Activated naive CD8-positive, alpha-beta T cell treated with anti-CD3 and anti-CD28 coated beads, Interleukin-2, amount 10 ng/mL, durations not matched to agents 7 days and 5 days (primary cell): Measurements from ENCODE around the gene KL. TPM values are rescaled to one million over a fixed set of nuclear protein-coding genes. Genes with fewer than 3 reads are reported as not detected.

Experiments
- ATAC-seq: fragments of 150-1000 bp; cut with Tn5 transposase; one replicate; pipeline ENCODE4 v1.10.0; 2021; ENCODE audit warnings: low read depth, moderate library complexity
- POLR2A ChIA-PET: fragments of 350-600 bp; sonication (Branson Sonifier 250); formaldehyde crosslinking; loops from one replicate; lab custom pipeline; 2021; ENCODE audit warnings: antibody characterized with exemption; lab: Charles Lee
- DNase-seq: peaks from one replicate; pipeline ENCODE4 v3.0.0; 2021
- H3K27ac Mint-ChIP-seq: one replicate; pipeline ENCODE4 v1.8.0; 2022; ENCODE audit warnings: mild to moderate bottlenecking, mixed read lengths
- H3K27me3 Mint-ChIP-seq: one replicate; pipeline ENCODE4 v1.8.0; 2022; ENCODE audit warnings: mild to moderate bottlenecking, moderate library complexity, mixed read lengths
- H3K36me3 Mint-ChIP-seq: one replicate; pipeline ENCODE4 v1.8.0; 2021; ENCODE audit warnings: mild to moderate bottlenecking, mixed read lengths
- H3K4me1 Mint-ChIP-seq: one replicate; pipeline ENCODE4 v1.8.0; 2021; ENCODE audit warnings: mixed read lengths
- H3K4me3 Mint-ChIP-seq: one replicate; pipeline ENCODE4 v1.8.0; 2022; ENCODE audit warnings: mild to moderate bottlenecking, moderate library complexity, mixed read lengths
- H3K9me3 Mint-ChIP-seq: one replicate; pipeline ENCODE4 v1.8.0; 2021; ENCODE audit warnings: mixed read lengths
- total RNA-seq, 2 experiments: library from RNA; stranded (reverse); gene quantifications; one replicate each; pipeline ENCODE4 v1.2.3, GENCODE V29; 2021

KL gene
- total RNA-seq, 2 experiments from 2014 or later, result 0.28 to 0.64 TPM

DNA sequence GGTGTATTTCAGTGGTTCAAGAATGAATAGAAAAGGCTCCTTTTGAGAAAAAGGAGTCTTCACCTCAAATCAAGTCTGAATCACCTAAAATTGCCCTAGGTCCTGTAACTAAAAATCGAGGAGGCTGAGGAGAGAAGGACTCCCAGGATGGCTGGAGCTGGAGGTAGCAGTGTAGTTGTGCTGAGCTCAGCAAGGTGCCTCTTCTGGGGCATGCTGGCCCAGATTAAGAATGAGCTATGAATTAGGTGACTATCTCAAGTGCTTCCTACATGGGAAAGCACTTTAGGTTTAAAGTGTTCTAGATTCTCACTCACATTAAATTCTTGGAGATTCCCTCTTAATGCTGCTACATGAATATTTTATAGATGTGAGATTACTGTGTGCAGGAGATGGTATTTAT, 28.8 kb upstream of the KL start:
- H3K9me3 Mint-ChIP-seq, result peaks cover 3% of the 10 kb centered on the region
- H3K4me1 Mint-ChIP-seq, result peaks cover 5% of the 10 kb centered on the region
- no peak for DNase-seq
- H3K27ac Mint-ChIP-seq, result no peak overlapping the region
- H3K27me3 Mint-ChIP-seq, result peaks cover 18% of the 10 kb centered on the region
- no peak for ATAC-seq
- POLR2A ChIA-PET, result no interaction called here
- no peak overlapping the region for H3K4me3 Mint-ChIP-seq
- H3K36me3 Mint-ChIP-seq, result peaks cover 3% of the 10 kb centered on the region

DNA sequence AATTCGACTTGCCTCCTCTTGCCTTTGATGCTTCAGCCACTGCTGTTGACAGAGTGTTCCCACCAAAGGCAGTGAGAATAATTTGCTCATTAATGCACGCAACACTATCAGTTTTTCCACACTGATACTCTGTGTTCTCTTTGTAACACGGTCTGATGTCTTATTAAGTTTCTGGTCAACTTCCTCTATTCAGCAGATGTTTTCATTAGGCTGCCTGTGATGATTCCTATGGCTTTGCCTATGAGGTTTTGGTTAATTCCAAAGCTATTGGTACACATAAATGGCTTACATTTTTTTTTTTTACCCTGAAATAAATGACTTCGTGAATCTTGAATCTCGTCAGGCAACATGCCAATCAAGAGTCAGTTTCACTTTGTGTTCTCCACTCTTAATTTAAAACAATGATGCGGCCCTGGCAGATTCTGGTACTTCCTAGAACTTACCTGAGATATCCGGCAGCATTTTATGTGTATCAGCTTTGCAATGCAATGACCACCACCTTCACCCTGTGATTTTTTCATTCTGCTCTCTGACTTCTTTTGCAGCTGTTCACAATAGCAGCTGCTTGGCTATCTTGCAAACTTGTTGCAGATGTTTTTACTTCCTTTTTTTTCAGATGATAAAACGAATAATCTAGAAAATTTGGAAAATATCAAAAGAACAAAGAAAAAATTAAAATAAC, 27.5 kb upstream of the KL start:
- POLR2A ChIA-PET, result no interaction called here
- Mint-ChIP-seq H3K9me3 (peaks cover 3% of the 10 kb centered on the region), H3K36me3 (peaks cover 3% of the 10 kb centered on the region), H3K27ac (peak overlapping the region; percentile 32), H3K4me3 (peak overlapping the region; percentile 61), H3K4me1 (peaks cover 5% of the 10 kb centered on the region), H3K27me3 (peaks cover 17% of the 10 kb centered on the region)
- DNase-seq (no peak), ATAC-seq (no peak)

DNA sequence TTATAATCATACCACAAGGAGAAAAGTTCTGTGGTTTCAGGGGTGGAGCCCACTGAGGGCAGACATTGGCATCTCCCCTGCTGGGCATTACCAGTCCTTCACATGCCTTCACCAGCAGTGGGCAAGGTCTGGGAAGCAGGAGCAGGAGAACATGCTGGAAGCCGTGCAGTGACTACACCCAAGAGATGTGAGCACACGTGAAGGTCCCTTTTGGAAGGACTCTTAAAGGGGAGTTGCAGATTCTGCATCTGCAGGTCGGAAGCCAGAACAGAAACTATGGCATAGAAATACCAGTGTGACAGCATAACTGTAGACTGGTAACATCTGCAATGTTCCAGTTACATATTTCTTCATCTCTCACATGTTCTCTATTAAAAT, 26.9 kb upstream of the KL start:
- POLR2A ChIA-PET, result no interaction called here
- H3K27ac Mint-ChIP-seq, result no peak overlapping the region

DNA sequence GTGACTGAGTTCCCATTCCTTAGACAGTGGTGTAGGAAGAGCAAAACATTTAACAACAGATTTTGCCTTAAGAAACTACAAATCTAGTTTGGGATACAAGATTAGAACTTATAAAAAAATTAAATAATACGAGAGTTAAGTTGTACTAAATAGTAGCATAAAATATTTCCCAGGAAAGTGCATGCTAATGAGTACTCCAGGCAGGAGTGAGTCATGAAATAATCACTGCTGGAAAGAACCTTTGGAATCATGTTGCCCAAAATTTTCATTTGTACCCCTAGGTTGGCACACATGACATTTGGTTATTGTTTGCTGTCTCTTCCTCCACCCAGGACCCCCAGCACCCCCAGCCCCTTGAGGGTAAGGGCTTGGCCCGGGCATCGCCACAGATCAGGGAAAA, 26.3 kb upstream of the KL start:
- peaks cover 12% of the 10 kb centered on the region for H3K27me3 Mint-ChIP-seq
- no peak overlapping the region for H3K4me3 Mint-ChIP-seq
- no peak for ATAC-seq
- peaks cover 3% of the 10 kb centered on the region for H3K9me3 Mint-ChIP-seq
- POLR2A ChIA-PET, result no interaction called here
- peaks cover 3% of the 10 kb centered on the region for H3K36me3 Mint-ChIP-seq
- peaks cover 5% of the 10 kb centered on the region for H3K4me1 Mint-ChIP-seq
- no peak for DNase-seq
- no peak overlapping the region for H3K27ac Mint-ChIP-seq

More for the DNA sequence above, 26.9 kb upstream of the KL start:
- Mint-ChIP-seq H3K4me3 (no peak overlapping the region), H3K9me3 (peaks cover 3% of the 10 kb centered on the region), H3K27me3 (peaks cover 15% of the 10 kb centered on the region), H3K4me1 (peaks cover 5% of the 10 kb centered on the region), H3K36me3 (peaks cover 3% of the 10 kb centered on the region)
- DNase-seq (no peak), ATAC-seq (no peak)

DNA sequence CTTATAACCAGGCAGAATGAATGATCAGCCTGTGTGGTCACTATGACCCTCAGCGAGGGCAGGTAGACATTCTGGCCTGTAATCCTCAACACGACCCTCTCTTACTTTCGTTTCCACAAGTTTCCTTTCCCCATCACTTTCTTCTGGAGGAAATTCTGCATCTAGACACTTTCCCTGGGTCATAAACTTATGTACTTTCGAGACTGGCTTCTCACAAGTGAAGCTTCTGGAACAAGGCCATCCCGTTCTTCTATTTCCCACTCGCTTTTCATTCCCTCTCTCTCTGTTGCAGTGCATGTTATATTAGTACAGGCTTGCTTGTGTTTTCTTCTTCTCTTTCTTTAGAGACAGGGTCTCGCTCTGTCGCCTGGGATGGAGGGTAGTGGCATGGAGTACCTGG, 23.1 kb upstream of the KL start:
- Mint-ChIP-seq H3K4me3 (no peak overlapping the region), H3K27ac (no peak overlapping the region), H3K36me3 (no peaks in the 10 kb centered on the region), H3K27me3 (peaks cover 2% of the 10 kb centered on the region), H3K9me3 (no peaks in the 10 kb centered on the region), H3K4me1 (peaks cover 5% of the 10 kb centered on the region)
- POLR2A ChIA-PET, result no interaction called here
- ATAC-seq, result no peak
- no peak for DNase-seq

DNA sequence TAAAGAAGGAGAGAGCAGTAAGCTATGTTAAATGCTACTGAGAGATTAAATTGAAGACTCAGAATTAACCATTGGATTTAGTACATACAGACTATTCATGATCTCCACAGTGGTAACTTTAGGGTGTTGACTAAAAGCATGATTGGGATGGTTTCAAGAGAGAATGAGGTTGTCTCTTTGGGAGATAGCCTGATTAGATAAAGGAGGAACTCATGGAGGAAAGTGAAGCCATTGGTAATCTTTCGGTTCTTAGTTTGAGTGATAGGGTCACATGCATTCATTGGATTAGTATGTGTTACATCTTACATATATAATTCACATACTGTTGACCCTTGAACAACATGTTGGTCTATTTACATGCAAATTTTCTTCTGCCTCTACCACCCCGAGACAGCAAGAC, 18.8 kb upstream of the KL start:
- DNase-seq (no peak), ATAC-seq (no peak)
- Mint-ChIP-seq H3K27ac (no peak overlapping the region), H3K4me1 (no peaks in the 10 kb centered on the region), H3K4me3 (no peak overlapping the region), H3K36me3 (no peaks in the 10 kb centered on the region), H3K9me3 (no peaks in the 10 kb centered on the region), H3K27me3 (no peaks in the 10 kb centered on the region)
- POLR2A ChIA-PET, result no interaction called here

DNA sequence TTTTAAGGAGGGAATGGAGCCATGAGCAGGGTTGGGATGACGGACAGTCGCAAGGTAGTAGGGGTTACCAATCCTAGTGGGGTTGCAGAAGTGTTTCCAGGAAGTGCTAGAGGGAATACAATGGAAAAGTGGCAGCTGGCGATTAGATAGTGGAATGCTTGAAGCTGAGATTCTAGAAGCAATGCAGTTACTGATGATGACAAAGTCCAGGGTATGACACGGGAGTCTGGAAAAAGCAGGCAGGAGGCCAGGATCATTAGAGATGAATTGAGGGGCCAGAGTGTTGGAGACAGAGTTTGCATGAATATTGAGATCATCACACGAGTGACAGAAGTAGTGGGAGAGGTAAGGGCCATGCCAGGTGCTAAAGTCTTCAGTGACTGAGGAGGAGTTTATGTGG, 17.3 kb upstream of the KL start:
- Mint-ChIP-seq H3K36me3 (no peaks in the 10 kb centered on the region), H3K4me1 (no peaks in the 10 kb centered on the region), H3K9me3 (no peaks in the 10 kb centered on the region), H3K27me3 (peaks cover 4% of the 10 kb centered on the region), H3K4me3 (no peak overlapping the region), H3K27ac (no peak overlapping the region)
- POLR2A ChIA-PET, result no interaction called here
- no peak for DNase-seq
- no peak for ATAC-seq

DNA sequence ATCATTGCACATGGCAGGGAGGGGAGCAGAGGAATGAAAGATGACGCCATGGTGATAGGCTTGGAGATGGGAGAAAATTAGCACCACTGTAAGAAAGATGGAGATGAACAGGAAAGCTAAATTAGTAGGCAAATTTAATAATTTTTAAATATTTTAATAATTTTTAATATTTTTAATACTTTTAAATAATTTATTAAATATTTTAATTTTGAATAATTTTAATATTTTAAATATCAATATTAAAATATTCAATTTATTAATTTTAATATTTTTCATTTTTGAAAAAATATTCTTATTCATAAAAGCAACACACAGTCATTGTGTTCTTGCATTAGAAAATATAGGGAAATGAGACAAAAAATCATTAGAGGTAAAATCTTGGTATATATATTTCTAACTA, 15.9 kb upstream of the KL start:
- H3K9me3 Mint-ChIP-seq, result no peaks in the 10 kb centered on the region
- no peaks in the 10 kb centered on the region for H3K36me3 Mint-ChIP-seq
- ATAC-seq (no peak), DNase-seq (no peak)
- peaks cover 6% of the 10 kb centered on the region for H3K27me3 Mint-ChIP-seq
- H3K4me1 Mint-ChIP-seq, result peaks cover 4% of the 10 kb centered on the region
- H3K4me3 Mint-ChIP-seq, result no peak overlapping the region
- no peak overlapping the region for H3K27ac Mint-ChIP-seq
- POLR2A ChIA-PET, result no interaction called here

DNA sequence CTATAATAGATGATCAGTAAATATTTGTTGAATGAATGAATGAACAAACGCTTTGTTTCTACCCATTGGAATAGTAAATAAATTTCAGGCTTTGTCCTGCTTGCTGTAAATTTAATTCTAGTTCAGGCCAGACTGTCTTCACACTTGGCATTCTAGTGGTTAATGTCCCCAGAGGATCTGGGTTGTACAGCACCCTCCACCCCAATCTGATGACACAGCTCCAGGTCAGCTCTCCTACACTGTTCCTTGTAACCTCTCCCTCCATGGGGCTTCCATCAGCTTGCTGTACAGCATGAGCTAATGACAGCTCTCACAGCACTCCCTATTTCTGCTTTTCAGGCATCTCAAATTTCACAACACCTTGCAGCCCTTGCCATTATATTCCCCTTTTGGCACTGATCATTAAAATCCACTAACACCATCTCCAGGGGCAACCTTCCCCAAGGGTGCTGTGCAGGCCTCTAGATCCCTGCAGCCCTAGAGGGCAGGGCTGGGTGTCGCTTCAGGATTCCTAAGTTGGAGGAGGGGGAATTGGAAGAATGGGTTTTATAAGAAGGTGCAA, 12.7 kb upstream of the KL start:
- no peak for ATAC-seq
- H3K27me3 Mint-ChIP-seq, result peaks cover 24% of the 10 kb centered on the region
- H3K4me1 Mint-ChIP-seq, result peaks cover 4% of the 10 kb centered on the region
- H3K4me3 Mint-ChIP-seq, result no peak overlapping the region
- no peak overlapping the region for H3K27ac Mint-ChIP-seq
- POLR2A ChIA-PET, result interaction anchor here (0.6 kb wide), 1 partner anchor 514 kb away, joined by 4 read pairs; no protein-coding TSS in a partner anchor
- H3K36me3 Mint-ChIP-seq, result peaks cover 3% of the 10 kb centered on the region
- peaks cover 13% of the 10 kb centered on the region for H3K9me3 Mint-ChIP-seq
- no peak for DNase-seq

DNA sequence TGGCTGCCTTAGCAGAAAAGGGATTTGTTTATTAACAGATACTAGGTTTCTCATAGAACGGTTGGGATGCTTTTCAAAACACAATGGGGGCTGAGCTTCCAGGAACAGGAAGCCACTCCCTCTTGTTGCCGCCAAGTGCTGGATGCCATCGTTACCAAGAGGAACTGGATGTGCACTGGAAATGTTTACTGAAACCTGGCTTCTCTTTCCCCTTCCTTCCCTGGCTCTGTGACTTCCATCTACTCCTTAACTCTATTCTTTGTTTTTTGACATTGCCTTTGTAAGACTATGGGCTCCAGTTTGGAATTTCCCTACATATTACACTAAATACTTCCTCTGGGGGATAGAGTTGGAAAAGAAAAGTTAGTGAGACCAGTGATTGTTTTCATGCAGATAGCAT, 11.7 kb upstream of the KL start:
- ATAC-seq (no peak), DNase-seq (no peak)
- POLR2A ChIA-PET, result no interaction called here
- no peak overlapping the region for H3K27ac Mint-ChIP-seq
- peaks cover 4% of the 10 kb centered on the region for H3K4me1 Mint-ChIP-seq
- peaks cover 8% of the 10 kb centered on the region for H3K36me3 Mint-ChIP-seq
- H3K9me3 Mint-ChIP-seq, result peaks cover 18% of the 10 kb centered on the region
- H3K27me3 Mint-ChIP-seq, result peaks cover 29% of the 10 kb centered on the region
- no peak overlapping the region for H3K4me3 Mint-ChIP-seq

DNA sequence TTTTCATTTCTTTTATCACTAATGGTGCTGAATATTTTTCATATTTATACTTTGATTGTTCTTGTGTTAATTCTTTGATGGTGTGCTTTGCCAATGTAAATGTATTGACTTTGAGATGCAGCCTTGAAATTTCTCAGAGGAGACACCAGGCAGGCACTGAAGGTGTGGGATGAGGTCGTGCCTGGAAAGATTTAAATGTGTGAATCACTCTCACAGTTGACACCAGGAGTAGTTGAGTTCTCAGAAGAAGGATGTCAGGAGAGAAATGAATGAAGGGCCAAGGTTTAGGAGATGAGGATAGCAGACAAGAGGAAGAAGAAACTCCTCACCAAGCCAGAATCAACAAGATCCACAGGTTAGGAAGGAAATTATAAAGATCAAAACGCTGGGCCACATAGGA, 10.1 kb upstream of the KL start:
- ATAC-seq (no peak), DNase-seq (no peak)
- Mint-ChIP-seq H3K27me3 (peaks cover 41% of the 10 kb centered on the region), H3K9me3 (peaks cover 23% of the 10 kb centered on the region), H3K4me1 (peaks cover 4% of the 10 kb centered on the region), H3K4me3 (no peak overlapping the region), H3K36me3 (peaks cover 12% of the 10 kb centered on the region), H3K27ac (no peak overlapping the region)
- POLR2A ChIA-PET, result no interaction called here

DNA sequence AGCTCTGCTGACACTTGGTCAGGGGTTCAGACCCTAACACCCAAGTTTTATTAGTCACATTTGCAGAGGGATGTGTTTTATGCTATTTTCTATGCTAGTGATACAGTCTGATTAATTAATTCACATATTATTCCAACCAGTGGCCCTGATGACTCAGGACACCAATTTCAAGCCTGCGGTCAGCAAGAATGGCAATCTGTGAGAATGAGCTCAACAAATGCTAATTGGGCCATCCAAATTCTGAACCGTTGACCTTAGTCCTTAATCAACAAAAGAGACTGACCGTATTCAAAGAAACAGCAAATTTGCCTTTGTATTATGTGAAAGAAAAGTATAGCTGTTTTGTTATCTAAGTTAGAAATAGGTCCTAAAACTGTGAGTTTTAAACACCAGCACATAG, 9.6 kb upstream of the KL start:
- ATAC-seq, result no peak

DNA sequence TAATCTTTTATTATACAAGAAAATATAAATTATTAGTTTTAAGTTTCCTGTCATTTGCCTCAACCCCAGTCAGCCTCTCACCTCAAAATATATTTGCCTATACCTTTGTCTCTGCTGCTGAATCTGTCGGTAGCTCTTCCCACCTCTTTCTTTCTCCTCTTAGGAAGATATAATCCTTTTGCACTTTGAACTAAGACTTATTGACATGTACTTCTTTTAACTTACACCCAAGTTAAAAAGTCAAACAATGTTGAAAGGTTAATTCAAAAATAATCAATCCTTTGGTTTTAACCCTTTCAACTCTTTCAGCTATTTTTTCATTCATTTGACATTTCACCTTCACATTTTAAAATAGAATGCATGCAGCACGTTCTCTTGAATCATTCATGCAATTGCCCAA, 9.0 kb upstream of the KL start:
- ATAC-seq (no peak), DNase-seq (no peak)
- Mint-ChIP-seq H3K4me3 (no peak overlapping the region), H3K27me3 (peaks cover 49% of the 10 kb centered on the region), H3K27ac (no peak overlapping the region), H3K4me1 (peaks cover 4% of the 10 kb centered on the region), H3K9me3 (peaks cover 23% of the 10 kb centered on the region), H3K36me3 (peaks cover 12% of the 10 kb centered on the region)
- POLR2A ChIA-PET, result interaction anchor here (1.4 kb wide), 1 partner anchor 10 kb away, joined by 3 read pairs; no protein-coding TSS in a partner anchor

More for the DNA sequence above, 9.6 kb upstream of the KL start:
- POLR2A ChIA-PET, result interaction anchor here (1.4 kb wide), 1 partner anchor 10 kb away, joined by 3 read pairs; no protein-coding TSS in a partner anchor
- H3K4me3 Mint-ChIP-seq, result no peak overlapping the region
- peaks cover 12% of the 10 kb centered on the region for H3K36me3 Mint-ChIP-seq
- H3K27ac Mint-ChIP-seq, result no peak overlapping the region
- peaks cover 23% of the 10 kb centered on the region for H3K9me3 Mint-ChIP-seq
- H3K4me1 Mint-ChIP-seq, result peaks cover 4% of the 10 kb centered on the region
- peaks cover 46% of the 10 kb centered on the region for H3K27me3 Mint-ChIP-seq
- no peak for DNase-seq

DNA sequence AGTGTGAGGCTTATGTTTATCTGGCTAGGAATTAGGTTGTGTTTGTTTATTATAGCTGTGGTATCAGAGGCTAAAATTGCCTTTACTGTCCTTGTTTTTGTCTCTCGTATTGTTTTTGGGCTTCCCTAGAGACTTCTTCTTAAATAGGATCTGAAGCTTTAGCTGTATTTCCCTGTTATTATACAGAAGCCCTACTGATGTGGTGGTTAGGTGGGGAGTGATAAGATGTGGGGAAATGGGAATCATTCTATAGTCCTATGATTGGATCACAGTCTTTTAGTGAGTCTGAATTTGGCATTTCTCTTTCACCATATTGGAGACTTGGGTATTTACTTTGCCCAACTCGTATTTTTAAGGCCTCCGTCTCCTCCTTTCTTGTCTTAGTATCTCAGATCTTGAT, 8.3 kb upstream of the KL start:
- Mint-ChIP-seq H3K36me3 (peaks cover 12% of the 10 kb centered on the region), H3K4me3 (no peak overlapping the region), H3K9me3 (peaks cover 23% of the 10 kb centered on the region), H3K4me1 (peaks cover 4% of the 10 kb centered on the region), H3K27ac (no peak overlapping the region), H3K27me3 (peaks cover 49% of the 10 kb centered on the region)
- ATAC-seq (no peak), DNase-seq (no peak)
- POLR2A ChIA-PET, result interaction anchor here (1.4 kb wide), 1 partner anchor 9 kb away, joined by 3 read pairs; no protein-coding TSS in a partner anchor
